Stimulated activated CD8-positive, alpha-beta memory T cell treated with anti-CD3 and anti-CD28 coated beads, Interleukin-12 subunit alpha, Interleukin-12 subunit beta, amount 100 ng/mL, for 1 hour (primary cell): ENCODE data around the gene PBX1.

Source experiments
- DNase-seq: peaks from one replicate; pipeline ENCODE4 v3.0.0-alpha.2; 2020; ENCODE audit warnings: low read depth

Gene PBX1

GRCh38 chr1:164700683-164701082 is 141.7 kb downstream of the PBX1 start:
- no peak for DNase-seq

- DNase-seq, result no peak
Measured at GRCh38 chr1:164701189-164701761, 142.3 kb downstream of the PBX1 start.

GRCh38 chr1:164702216-164702615 is 143.2 kb downstream of the PBX1 start:
- DNase-seq, result no peak

DNA sequence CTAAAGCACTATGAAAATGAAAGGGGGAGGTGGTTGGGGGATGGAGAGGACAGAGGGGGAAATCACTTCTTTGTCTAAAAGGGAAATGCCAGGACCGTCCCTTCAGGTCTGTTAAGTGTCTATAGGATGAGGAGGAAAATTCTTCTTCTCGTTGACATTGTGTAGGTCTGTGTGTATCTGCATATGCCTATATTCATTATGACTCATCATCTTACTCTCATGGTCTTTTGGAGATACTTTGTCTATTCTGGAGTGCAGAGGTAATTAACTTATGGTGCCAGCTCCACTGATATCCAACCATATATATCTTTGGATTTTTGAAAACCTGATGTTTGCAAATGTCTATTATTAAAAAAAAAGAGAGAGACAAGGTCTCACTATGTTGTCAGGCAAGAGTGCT is 143.7 kb downstream of the PBX1 start:
- no peak for DNase-seq

- DNase-seq, result no peak
Measured at GRCh38 chr1:164703463-164703862, 144.5 kb downstream of the PBX1 start.

DNA sequence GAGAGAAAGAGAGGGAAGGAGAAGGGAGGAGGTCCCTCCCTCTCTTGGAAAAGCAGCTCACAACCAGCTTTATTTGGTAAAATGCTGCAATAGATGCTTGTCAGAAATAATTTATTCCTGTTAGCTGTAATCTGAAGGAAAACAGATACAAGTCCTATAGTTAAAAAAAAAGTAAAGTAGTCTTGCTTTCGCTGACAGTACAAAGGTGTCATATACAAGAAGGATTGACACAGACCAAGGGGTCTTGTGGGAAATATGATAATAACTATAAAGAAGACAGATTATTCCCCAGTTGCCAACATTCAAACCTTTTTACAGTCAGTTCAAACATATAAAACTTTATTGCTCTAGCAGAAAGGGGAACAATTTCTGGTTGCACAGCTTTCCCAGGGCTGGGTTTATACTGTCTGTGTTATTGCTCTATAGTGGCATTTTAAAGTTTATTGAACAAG is 145.0 kb downstream of the PBX1 start:
- no peak for DNase-seq

GRCh38 chr1:164704954-164705353 is 146.0 kb downstream of the PBX1 start:
- DNase-seq, result no peak

- DNase-seq, result no peak
Measured at GRCh38 chr1:164706606-164706987, 147.6 kb downstream of the PBX1 start.

GRCh38 chr1:164707868-164708331 is 148.9 kb downstream of the PBX1 start:
- DNase-seq, result no peak

GRCh38 chr1:164708596-164708995 is 149.6 kb downstream of the PBX1 start:
- DNase-seq, result no peak

- DNase-seq, result no peak
Measured at GRCh38 chr1:164709126-164709525, 150.1 kb downstream of the PBX1 start.

DNA sequence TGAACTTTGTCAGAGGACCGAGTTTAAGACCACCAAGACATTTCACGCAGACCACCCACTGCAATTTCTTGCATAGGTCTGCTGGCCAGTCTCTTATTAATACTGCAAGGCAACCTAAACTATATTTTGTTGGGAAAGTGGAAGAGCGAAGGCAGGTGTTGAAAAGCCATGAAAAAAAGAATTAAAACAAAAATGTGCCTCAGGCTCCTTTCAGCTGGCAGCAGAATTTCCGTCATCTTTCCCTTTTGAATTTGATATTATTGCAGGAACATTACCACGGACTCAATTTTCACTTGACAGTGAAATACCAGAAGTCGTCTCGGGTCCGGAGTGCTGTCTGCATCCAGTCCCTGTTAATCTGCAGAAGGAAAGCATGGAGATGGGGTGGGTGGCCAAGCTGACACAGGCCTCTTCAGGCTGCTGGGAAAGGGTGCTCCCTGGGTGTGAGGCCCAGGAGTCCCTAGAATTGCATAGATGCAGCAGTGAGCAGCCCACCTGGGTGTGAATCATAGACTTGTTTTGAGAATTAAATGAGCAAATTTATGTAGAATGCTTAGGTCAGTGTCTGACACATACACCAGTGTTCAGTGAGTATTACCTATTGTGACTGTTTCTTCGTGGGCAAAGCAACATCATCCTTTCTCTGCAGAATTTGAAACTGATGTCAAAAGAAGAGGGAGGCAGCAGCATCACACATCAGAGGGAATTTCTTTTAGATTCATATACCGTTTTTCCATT is 150.7 kb downstream of the PBX1 start:
- DNase-seq, result no peak

- no peak for DNase-seq
Measured at GRCh38 chr1:164712131-164713036, 153.4 kb downstream of the PBX1 start.

DNA sequence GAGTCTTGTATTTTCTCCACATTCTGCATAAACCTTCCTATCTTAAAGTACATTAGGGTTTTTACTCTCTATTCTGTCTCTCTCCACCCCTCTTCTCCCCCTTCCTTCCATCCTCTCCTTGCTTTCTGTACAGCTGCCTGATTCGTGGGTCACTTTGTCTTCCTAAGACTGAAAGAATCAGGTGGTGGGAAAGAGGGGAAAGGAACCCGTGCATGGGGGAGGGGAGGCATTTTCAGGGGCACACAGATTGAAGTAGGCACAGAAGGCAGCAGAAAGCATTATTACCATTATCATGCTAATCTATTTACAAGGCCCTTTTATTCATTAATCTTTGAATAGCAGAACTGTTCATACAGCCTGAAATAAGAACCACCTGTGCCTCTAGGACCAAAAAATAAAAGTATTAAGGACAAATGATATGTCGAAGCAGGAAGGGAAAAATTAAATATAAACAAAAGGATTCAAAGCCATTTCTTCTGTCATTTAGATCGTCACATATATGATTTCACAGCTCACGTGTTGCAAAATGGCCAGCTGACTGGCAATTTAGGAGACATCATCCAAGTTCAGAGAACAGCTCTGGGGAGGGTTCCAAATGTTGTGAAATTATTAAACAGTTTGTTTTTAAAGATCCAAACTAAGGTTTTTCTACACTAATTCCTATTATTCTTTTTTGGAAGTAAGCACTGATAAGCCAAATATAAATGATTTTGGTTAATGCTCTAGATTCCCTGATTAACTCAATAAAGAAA is 154.6 kb downstream of the PBX1 start:
- no peak for DNase-seq

- no peak for DNase-seq
Measured at GRCh38 chr1:164716992-164717703, 158.2 kb downstream of the PBX1 start.

- DNase-seq, result no peak
Measured at GRCh38 chr1:164718821-164719220, 159.8 kb downstream of the PBX1 start.

- no peak for DNase-seq
Measured at GRCh38 chr1:164719676-164720439, 160.9 kb downstream of the PBX1 start.

DNA sequence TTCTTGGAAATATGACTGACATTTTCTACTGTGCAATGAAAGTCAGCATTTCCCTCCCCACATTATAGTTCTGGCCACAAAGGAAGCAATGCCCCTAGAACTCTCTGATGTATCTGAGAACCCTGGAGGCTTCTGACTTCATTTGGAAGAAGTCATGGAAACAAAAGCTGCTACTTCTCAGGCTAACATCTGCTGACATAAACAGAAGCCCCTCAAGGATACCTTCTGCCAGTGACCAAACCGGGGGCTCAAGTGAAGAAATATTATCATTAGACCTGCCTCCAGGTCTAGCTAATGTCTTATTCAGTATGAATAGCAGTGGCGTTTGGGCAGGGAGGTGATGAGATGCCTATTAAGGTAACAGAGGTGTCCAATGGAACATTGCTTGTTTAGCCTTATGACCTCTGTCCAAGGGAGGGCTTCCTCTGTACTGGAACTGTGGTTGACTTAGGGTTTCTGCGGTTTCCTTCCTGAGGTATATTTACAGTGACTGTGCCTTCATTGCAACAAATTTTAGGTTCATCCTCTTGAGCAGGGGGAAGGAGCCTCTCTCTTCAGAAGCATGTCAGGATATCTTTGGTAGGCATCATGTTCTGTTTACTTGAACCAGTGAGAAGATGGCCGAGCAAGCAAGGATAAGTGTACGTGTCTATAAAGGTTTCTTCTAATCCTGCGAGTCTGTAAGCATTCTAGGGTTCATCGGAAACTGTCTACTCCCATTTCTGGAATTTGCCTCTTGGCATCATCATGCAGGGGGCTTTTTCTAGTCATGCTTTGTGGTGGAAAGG is 161.7 kb downstream of the PBX1 start:
- no peak for DNase-seq

DNA sequence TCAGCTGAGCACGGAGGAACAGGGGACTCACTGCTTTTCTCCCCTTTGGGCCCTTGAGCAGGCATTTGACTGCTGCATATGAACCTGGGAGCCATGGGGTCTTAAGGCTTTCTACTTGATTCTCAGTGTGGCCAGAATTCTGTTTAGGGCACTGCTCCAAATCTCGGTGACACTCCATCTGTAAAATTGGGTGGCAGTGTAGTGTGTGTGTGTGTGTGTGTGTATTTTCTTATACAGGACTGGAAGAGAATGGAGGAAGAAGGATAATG is 162.2 kb downstream of the PBX1 start:
- DNase-seq, result no peak

- no peak for DNase-seq
Measured at GRCh38 chr1:164723296-164723798, 164.4 kb downstream of the PBX1 start.
